Epithelial cell of esophagus (primary cell): Measurements from ENCODE around the gene GP1BB.

Source experiments
- DNase-seq: peaks from one replicate; pipeline ENCODE4 v3.0.0; 2010; ENCODE audit warnings: low read depth
- H3K4me3 ChIP-seq: 2 replicates; pipeline ENCODE4 v1.5.1; 2011; ENCODE audit warnings: mild to moderate bottlenecking, low read length, control low read depth
- TF ChIP-seq, protein P1 (sequence below): IDR thresholded peaks from 2 replicates; pipeline ENCODE4 v1.5.1; 2011; ENCODE audit warnings: low read depth, mild to moderate bottlenecking, low read length, control low read depth, inconsistent platforms; ENCODE audit not compliant: insufficient read depth; ENCODE audit errors: missing control alignments

The GP1BB gene

DNA sequence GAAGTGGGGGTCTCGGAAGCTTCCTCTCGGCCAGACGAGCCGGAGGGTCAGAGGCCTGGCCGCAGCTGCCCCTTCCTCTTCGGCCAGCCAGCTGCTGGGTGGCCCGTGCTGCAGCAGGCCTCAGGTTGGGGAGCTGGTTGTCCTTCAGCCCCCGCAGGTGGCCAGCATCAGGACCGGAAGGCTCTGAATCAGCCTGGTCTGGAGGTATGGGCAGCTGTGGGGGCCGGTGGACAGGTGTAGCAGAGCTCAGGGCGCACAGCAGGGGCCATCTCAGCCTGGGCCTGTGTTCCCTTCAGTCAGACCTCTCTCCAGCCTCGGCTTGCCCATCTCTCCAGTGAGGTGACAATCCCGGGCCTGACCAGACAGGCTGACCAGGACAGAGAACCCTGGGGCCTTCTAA lies 23.4 kb downstream of the GP1BB start:
- DNase-seq = no peak
- no peak overlapping the region for H3K4me3 ChIP-seq
- TF ChIP-seq, protein P1, sequence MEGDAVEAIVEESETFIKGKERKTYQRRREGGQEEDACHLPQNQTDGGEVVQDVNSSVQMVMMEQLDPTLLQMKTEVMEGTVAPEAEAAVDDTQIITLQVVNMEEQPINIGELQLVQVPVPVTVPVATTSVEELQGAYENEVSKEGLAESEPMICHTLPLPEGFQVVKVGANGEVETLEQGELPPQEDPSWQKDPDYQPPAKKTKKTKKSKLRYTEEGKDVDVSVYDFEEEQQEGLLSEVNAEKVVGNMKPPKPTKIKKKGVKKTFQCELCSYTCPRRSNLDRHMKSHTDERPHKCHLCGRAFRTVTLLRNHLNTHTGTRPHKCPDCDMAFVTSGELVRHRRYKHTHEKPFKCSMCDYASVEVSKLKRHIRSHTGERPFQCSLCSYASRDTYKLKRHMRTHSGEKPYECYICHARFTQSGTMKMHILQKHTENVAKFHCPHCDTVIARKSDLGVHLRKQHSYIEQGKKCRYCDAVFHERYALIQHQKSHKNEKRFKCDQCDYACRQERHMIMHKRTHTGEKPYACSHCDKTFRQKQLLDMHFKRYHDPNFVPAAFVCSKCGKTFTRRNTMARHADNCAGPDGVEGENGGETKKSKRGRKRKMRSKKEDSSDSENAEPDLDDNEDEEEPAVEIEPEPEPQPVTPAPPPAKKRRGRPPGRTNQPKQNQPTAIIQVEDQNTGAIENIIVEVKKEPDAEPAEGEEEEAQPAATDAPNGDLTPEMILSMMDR = no peak

DNA sequence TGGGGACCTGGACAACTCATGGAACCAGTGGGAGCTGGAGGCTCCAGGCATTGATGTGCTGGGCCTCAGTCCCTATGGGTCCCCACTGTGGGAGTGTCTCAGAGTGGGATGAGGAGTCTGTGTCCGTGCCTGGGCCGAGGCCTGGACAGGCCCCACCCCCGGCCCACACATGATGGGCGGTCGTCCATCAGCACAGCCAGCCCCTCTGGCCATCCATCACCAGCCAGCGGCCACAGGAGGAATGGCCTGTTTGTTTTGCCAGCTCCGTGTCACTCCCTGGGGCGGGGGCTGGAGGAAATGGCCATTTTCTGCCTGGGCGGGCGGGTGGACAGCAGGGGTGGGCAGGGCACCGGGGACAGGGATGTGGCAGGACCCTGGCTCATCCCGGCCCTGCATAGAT lies 24.2 kb downstream of the GP1BB start:
- no peak overlapping the region for H3K4me3 ChIP-seq
- no peak for DNase-seq
- TF ChIP-seq, protein P1 = no peak

- no peak for DNase-seq
- H3K4me3 ChIP-seq = no peak overlapping the region
- TF ChIP-seq, protein P1 = no peak
Measured at GRCh38 chr22:19748139-19748538, 24.8 kb downstream of the GP1BB start.

GRCh38 chr22:19748991-19749664 lies 25.8 kb downstream of the GP1BB start:
- no peak overlapping the region for H3K4me3 ChIP-seq
- DNase-seq = no peak
- TF ChIP-seq, protein P1 = no peak

DNA sequence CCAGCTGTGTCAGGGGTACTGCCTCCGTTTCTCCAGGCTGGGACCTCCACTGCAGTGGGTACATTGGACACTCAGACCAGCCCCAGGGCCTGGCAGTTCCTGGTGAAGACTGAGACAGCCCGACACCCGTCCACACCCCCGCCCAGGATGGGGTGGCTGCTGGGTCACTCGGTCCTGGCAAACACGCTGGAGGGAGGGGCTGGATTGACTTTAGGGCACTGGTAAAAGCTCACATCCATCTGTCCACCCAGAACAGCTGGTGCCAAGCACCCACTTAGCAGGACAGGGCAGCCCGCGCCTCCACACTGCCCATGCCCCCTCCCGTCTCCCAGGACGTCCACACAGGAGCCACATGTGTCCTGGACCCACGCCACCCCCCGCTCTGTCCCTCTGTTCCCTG lies 26.5 kb downstream of the GP1BB start:
- DNase-seq = no peak
- TF ChIP-seq, protein P1 = no peak
- H3K4me3 ChIP-seq = no peak overlapping the region

- TF ChIP-seq, protein P1 = no peak
Measured at GRCh38 chr22:19750507-19751490, 27.5 kb downstream of the GP1BB start.

More at GRCh38 chr22:19750507-19751490, 27.5 kb downstream of the GP1BB start:
- H3K4me3 ChIP-seq = no peak overlapping the region
- DNase-seq = peak; percentile 72
